ENCODE data around the gene RAP1GDS1. TPM values are rescaled to one million over a fixed set of nuclear protein-coding genes. Genes with fewer than 3 reads are reported as not detected.
"Not testable (repeated sequence)": the region's sequence is repeated elsewhere in the genome, so short reads cannot be mapped to it uniquely, and the experiment has no call there.

The RAP1GDS1 gene
- total and polyA plus RNA-seq, 4 donors, result 11.2 to 19.4 (median 16.0) TPM

DNA sequence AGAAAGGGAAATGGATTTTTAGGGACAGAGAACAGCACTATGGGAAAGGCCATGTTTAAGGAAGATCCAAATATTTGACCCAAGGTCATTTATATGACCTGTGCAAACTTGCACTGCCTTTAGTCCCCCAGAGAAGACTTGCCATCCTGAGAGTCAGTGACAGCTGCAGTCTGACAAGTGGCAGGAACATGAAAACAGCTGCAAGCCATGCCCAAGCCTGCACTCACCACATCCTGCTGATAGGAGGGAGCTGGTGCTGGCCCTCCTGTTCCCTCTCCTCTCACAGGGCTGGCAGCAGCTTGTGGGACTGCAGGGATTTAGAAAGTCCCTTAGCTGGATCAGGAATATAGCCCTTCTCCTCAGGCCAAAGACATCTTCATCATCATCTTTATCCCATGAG lies 187.7 kb downstream of the RAP1GDS1 start:
- H3K27me3 ChIP-seq (ENCODE audit: control insufficient read depth in 4 of 4, insufficient read depth in 4 of 4, low read length in 3 of 4), result no peaks in the 10 kb centered on the region
- H3K9ac ChIP-seq (ENCODE audit: low read depth in 1 of 2, low read length in 2 of 2), result no peak overlapping the region
- H3K36me3 ChIP-seq (ENCODE audit: control insufficient read depth in 4 of 4, insufficient read depth in 3 of 4, low read depth in 1 of 4, low read length in 3 of 4), result no peaks in the 10 kb centered on the region
- H3K4me3 ChIP-seq (ENCODE audit: low read depth in 1 of 3, low read length in 3 of 3), result no peak overlapping the region
- DNase-seq (ENCODE audit: low spot score), result no peak
- no peaks in the 10 kb centered on the region for H3K4me1 ChIP-seq (ENCODE audit: control insufficient read depth in 4 of 4, insufficient read depth in 4 of 4, low read length in 3 of 4)
- no peak overlapping the region for H3K27ac ChIP-seq (ENCODE audit: low read depth in 1 of 2, low read length in 2 of 2)
- TF ChIP-seq, protein P1, sequence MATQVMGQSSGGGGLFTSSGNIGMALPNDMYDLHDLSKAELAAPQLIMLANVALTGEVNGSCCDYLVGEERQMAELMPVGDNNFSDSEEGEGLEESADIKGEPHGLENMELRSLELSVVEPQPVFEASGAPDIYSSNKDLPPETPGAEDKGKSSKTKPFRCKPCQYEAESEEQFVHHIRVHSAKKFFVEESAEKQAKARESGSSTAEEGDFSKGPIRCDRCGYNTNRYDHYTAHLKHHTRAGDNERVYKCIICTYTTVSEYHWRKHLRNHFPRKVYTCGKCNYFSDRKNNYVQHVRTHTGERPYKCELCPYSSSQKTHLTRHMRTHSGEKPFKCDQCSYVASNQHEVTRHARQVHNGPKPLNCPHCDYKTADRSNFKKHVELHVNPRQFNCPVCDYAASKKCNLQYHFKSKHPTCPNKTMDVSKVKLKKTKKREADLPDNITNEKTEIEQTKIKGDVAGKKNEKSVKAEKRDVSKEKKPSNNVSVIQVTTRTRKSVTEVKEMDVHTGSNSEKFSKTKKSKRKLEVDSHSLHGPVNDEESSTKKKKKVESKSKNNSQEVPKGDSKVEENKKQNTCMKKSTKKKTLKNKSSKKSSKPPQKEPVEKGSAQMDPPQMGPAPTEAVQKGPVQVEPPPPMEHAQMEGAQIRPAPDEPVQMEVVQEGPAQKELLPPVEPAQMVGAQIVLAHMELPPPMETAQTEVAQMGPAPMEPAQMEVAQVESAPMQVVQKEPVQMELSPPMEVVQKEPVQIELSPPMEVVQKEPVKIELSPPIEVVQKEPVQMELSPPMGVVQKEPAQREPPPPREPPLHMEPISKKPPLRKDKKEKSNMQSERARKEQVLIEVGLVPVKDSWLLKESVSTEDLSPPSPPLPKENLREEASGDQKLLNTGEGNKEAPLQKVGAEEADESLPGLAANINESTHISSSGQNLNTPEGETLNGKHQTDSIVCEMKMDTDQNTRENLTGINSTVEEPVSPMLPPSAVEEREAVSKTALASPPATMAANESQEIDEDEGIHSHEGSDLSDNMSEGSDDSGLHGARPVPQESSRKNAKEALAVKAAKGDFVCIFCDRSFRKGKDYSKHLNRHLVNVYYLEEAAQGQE (IDR thresholded peaks at IDR 0.05), result no peak
- TF ChIP-seq FOXA2 (IDR thresholded peaks at IDR 0.05) (no peak), JUND (IDR thresholded peaks at IDR 0.05) (no peak), YY1 (IDR thresholded peaks at IDR 0.05) (no peak), SP1 (IDR thresholded peaks at IDR 0.05) (no peak)
- TF ChIP-seq, protein P2, sequence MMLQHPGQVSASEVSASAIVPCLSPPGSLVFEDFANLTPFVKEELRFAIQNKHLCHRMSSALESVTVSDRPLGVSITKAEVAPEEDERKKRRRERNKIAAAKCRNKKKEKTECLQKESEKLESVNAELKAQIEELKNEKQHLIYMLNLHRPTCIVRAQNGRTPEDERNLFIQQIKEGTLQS (IDR thresholded peaks at IDR 0.05), result no peak
- H3K9me3 ChIP-seq (ENCODE audit: control insufficient read depth in 4 of 4, low read length in 3 of 4), result peaks cover 0 to 3% (median 0%) of the 10 kb centered on the region in 4 donors

DNA sequence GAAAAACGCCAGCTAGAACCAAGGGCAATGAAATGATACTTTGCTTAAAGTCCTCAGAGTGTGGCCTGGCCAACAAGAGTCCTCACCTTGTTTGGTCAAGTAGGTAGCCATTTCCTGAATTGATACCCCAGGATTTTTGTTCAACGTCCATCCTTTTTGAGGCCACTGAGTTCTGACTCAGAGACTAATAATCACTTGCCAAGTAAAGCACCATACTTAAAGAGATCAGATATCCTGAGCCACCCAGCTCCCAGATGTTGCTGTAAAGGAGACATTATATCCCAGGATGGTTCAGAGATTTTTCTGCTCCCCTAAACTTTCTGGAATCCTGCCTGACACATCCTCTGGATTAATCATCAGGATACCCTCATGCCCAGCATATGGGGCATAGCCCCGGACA lies 190.9 kb downstream of the RAP1GDS1 start:
- WGBS, result 78% methylated on average over 3 of the region's 3 CpGs
- TF ChIP-seq YY1 (IDR thresholded peaks at IDR 0.05) (no peak), RXRA (IDR thresholded peaks at IDR 0.05) (no peak), FOXA1 (IDR thresholded peaks at IDR 0.05) (no peak), HNF4G (IDR thresholded peaks at IDR 0.05) (no peak), TAF1 (conservative IDR thresholded peaks at IDR 0.05) (no peak), NR2F2 (IDR thresholded peaks at IDR 0.05) (no peak), FOXA2 (IDR thresholded peaks at IDR 0.05) (no peak), HNF4A (conservative IDR thresholded peaks at IDR 0.05) (no peak), RAD21 (IDR thresholded peaks at IDR 0.05) (no peak), EGR1 (IDR thresholded peaks at IDR 0.05; ENCODE audit: low read depth in 2 of 2) (no peak), JUND (IDR thresholded peaks at IDR 0.05) (no peak)
- TF ChIP-seq, protein P3, sequence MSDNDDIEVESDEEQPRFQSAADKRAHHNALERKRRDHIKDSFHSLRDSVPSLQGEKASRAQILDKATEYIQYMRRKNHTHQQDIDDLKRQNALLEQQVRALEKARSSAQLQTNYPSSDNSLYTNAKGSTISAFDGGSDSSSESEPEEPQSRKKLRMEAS (IDR thresholded peaks at IDR 0.05), result no peak
- TF ChIP-seq, protein P2 (IDR thresholded peaks at IDR 0.05), result no peak
- Histone ChIP-seq H3K36me3 (ENCODE audit: control insufficient read depth in 4 of 4, insufficient read depth in 3 of 4, low read depth in 1 of 4, low read length in 3 of 4) (no peaks in the 10 kb centered on the region), H3K27me3 (ENCODE audit: control insufficient read depth in 4 of 4, insufficient read depth in 4 of 4, low read length in 3 of 4) (no peaks in the 10 kb centered on the region), H3K9me3 (ENCODE audit: control insufficient read depth in 4 of 4, low read length in 3 of 4) (peaks cover 0 to 3% (median 0%) of the 10 kb centered on the region in 4 donors), H3K4me3 (ENCODE audit: low read depth in 1 of 3, low read length in 3 of 3) (no peak overlapping the region), H3K9ac (ENCODE audit: low read depth in 1 of 2, low read length in 2 of 2) (no peak overlapping the region), H3K4me1 (ENCODE audit: control insufficient read depth in 4 of 4, insufficient read depth in 4 of 4, low read length in 3 of 4) (no peaks in the 10 kb centered on the region), H3K27ac (ENCODE audit: low read depth in 1 of 2, low read length in 2 of 2) (no peak overlapping the region)
- no peak for DNase-seq (ENCODE audit: low spot score)

DNA sequence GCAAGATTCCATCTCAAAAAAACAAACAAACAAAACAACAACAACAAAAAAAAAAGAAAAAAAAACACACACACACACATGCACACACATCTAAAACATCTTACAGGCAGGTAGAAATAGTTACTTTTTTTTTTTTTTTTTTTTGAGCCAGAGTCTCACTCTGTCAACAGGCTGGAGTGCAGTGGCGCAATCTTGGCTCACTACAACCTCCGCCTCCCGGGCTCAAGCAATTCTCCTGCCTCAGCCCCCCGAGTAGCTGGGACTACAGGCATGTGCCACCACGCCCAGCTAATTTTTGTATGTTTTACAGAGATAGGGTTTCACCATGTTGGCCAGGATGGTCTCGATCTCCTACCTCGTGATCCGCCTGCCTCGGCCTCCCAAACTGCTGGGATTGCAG lies 196.2 kb downstream of the RAP1GDS1 start:
- H3K9ac ChIP-seq (ENCODE audit: low read depth in 1 of 2, low read length in 2 of 2); DNase-seq (ENCODE audit: low spot score); H3K4me1 ChIP-seq (ENCODE audit: control insufficient read depth in 4 of 4, insufficient read depth in 4 of 4, low read length in 3 of 4); H3K36me3 ChIP-seq (ENCODE audit: control insufficient read depth in 4 of 4, insufficient read depth in 3 of 4, low read depth in 1 of 4, low read length in 3 of 4); H3K27me3 ChIP-seq (ENCODE audit: control insufficient read depth in 4 of 4, insufficient read depth in 4 of 4, low read length in 3 of 4); H3K27ac ChIP-seq (ENCODE audit: low read depth in 1 of 2, low read length in 2 of 2); H3K9me3 ChIP-seq (ENCODE audit: control insufficient read depth in 4 of 4, low read length in 3 of 4); H3K4me3 ChIP-seq (ENCODE audit: low read depth in 1 of 3, low read length in 3 of 3): not testable (repeated sequence)
- 89% methylated on average over 9 of the region's 9 CpGs for WGBS

DNA sequence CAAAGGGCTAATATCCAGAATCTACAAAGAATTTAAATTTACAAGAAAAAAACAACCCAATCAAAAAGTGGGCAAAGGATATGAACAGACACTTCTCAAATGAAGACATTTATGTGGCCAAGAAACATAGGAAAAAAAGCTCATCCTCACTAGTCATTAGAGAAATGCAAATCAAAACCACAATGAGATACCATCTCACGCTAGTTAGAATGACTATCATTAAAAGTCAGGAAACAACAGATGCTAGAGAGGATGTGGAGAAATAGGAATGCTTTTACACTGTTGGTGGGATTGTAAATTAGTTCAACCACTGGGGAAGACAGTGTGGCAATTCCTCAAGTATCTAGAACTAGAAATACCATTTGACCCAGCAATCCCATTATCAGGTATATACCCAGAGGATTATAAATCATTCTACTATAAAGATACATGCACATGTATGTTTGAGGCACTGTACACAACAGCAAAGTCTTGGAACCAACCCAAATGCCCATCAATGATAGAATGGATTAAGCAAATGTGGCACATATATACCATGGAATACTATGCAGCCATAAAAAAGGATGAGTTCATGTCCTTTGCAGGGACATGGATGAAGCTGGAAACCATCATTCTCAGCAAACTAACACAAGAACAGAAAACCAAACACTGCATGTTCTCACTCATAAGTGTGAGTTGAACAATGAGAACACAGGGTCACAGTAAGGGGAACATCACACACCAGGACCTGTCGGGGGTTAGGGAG lies 200.1 kb downstream of the RAP1GDS1 start:
- not testable (repeated sequence) for H3K4me3 ChIP-seq (ENCODE audit: low read depth in 1 of 3, low read length in 3 of 3); H3K36me3 ChIP-seq (ENCODE audit: control insufficient read depth in 4 of 4, insufficient read depth in 3 of 4, low read depth in 1 of 4, low read length in 3 of 4); H3K9ac ChIP-seq (ENCODE audit: low read depth in 1 of 2, low read length in 2 of 2); DNase-seq (ENCODE audit: low spot score); H3K9me3 ChIP-seq (ENCODE audit: control insufficient read depth in 4 of 4, low read length in 3 of 4); H3K27ac ChIP-seq (ENCODE audit: low read depth in 1 of 2, low read length in 2 of 2); H3K4me1 ChIP-seq (ENCODE audit: control insufficient read depth in 4 of 4, insufficient read depth in 4 of 4, low read length in 3 of 4); H3K27me3 ChIP-seq (ENCODE audit: control insufficient read depth in 4 of 4, insufficient read depth in 4 of 4, low read length in 3 of 4)
- 92% methylated on average over 2 of the region's 2 CpGs for WGBS
